Measurements from ENCODE around the gene ADIRF.

The ADIRF gene

DNA sequence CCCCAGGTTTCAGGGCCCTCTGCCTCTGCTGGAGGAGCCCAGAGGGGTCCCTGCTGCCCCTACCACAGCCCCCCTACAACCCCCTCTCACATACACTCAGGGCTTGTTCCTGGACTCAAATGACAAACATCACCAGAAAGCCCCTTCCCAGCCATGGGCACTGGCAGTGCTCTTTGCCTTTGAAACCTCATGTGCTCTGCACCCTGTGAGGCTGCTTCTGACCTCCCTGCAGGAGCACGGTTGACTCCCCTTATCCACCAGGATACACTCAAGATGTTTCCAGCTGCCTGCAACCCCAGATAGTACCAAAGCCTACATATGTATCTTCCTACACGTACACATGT is 3.5 kb upstream of the ADIRF start:
- no peak for DNase-seq (ENCODE audit: extremely low read depth, insufficient read length)
- TF ChIP-seq, protein P1, sequence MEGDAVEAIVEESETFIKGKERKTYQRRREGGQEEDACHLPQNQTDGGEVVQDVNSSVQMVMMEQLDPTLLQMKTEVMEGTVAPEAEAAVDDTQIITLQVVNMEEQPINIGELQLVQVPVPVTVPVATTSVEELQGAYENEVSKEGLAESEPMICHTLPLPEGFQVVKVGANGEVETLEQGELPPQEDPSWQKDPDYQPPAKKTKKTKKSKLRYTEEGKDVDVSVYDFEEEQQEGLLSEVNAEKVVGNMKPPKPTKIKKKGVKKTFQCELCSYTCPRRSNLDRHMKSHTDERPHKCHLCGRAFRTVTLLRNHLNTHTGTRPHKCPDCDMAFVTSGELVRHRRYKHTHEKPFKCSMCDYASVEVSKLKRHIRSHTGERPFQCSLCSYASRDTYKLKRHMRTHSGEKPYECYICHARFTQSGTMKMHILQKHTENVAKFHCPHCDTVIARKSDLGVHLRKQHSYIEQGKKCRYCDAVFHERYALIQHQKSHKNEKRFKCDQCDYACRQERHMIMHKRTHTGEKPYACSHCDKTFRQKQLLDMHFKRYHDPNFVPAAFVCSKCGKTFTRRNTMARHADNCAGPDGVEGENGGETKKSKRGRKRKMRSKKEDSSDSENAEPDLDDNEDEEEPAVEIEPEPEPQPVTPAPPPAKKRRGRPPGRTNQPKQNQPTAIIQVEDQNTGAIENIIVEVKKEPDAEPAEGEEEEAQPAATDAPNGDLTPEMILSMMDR (IDR thresholded peaks at IDR 0.05; ENCODE audit: insufficient read depth, low read length, poor library complexity, severe bottlenecking), result no peak
- Histone ChIP-seq H3K4me3 (replicated peaks; ENCODE audit: low read depth, low read length) (no peak overlapping the region), H3K27me3 (replicated peaks; ENCODE audit: control insufficient read depth, insufficient read depth, low read length) (no peaks in the 10 kb centered on the region), H3K36me3 (ENCODE audit: control insufficient read depth, insufficient read depth, low read length) (no peaks in the 10 kb centered on the region)

DNA sequence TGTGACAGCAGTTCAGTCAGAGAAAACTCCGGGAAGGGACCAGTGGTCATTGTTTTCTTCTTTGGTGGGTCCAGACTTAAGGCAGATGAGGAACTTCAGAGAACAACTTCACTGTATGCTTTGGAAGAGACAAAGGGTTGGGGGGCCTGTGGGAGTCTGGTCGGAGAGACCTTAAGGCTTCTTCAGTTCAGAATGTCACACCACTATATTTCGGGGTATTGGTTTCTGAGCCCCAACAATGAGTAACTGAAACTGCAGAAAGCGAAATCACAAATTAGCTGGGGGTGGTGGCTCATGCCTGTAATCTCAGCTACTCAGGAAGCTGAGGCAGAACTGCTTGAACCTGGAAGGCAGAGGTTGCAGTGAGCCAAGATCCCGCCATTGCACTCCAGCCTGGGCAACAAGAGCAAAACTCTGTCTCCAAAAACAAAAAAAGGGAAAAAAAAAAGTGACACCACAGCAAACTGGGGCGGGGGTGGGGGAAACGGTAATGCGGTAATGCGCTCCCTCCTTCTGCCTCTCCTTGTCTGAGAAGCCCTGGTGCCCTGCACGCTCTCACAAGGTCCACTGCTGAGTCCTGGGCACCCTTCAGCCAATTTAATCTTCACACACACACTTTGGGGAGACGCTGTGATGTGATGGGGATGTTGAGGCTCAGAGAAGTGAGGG is 2.2 kb upstream of the ADIRF start:
- H3K4me3 ChIP-seq (replicated peaks; ENCODE audit: low read depth, low read length), result no peak overlapping the region
- no peaks in the 10 kb centered on the region for H3K36me3 ChIP-seq (ENCODE audit: control insufficient read depth, insufficient read depth, low read length)
- TF ChIP-seq, protein P1 (IDR thresholded peaks at IDR 0.05; ENCODE audit: insufficient read depth, low read length, poor library complexity, severe bottlenecking), result no peak
- H3K27me3 ChIP-seq (replicated peaks; ENCODE audit: control insufficient read depth, insufficient read depth, low read length), result no peaks in the 10 kb centered on the region
- peak; percentile 52 for DNase-seq (ENCODE audit: extremely low read depth, insufficient read length)

DNA sequence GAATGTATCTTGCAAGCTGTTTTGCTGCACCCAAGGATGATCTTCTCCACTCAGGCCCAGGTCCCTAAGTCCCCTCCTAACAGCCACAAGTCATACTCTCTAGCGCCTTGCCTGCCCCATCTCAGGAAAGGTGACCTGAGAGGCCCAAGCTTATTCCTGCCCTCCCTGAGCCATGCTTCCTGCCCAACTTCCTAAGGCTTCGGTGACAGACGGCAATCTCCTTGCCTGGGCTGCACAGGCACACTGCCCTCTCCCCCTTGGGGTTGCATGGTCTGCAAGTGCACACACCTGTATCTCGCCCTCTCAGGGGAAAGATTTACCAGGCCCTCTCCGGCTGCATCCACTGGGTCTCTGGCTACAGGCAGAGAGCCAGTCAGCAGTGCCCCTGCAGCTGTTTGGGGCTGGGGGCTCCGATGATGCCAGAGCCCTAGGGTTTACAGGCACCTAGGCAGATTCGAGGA is 771 bp upstream of the ADIRF start:
- H3K27me3 ChIP-seq (replicated peaks; ENCODE audit: control insufficient read depth, insufficient read depth, low read length), result no peaks in the 10 kb centered on the region
- H3K36me3 ChIP-seq (ENCODE audit: control insufficient read depth, insufficient read depth, low read length), result no peaks in the 10 kb centered on the region
- H3K4me3 ChIP-seq (replicated peaks; ENCODE audit: low read depth, low read length), result no peak overlapping the region
- DNase-seq (ENCODE audit: extremely low read depth, insufficient read length), result peak; percentile 6
- TF ChIP-seq, protein P1 (IDR thresholded peaks at IDR 0.05; ENCODE audit: insufficient read depth, low read length, poor library complexity, severe bottlenecking), result no peak

DNA sequence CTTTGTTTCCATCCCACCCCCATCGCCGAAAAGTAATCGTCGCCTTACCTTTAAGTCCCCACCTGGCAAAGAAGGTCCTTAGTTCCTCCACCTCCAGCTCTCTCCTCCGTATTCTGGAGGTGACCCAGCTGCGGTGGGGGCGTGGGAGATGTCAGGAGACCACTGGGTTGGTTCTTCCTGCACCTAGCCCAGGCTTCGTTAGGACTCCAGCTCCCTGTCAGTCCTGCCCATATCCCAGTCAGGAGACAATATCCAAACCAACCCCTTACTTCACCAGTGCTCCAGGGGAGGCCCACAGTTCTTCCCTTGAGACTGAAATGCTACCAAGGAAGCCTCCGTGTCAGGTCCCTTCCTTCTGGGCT is 693 bp downstream of the ADIRF start:
- Histone ChIP-seq H3K4me3 (replicated peaks; ENCODE audit: low read depth, low read length) (no peak overlapping the region), H3K27me3 (replicated peaks; ENCODE audit: control insufficient read depth, insufficient read depth, low read length) (no peaks in the 10 kb centered on the region)
- no peak for DNase-seq (ENCODE audit: extremely low read depth, insufficient read length)

DNA sequence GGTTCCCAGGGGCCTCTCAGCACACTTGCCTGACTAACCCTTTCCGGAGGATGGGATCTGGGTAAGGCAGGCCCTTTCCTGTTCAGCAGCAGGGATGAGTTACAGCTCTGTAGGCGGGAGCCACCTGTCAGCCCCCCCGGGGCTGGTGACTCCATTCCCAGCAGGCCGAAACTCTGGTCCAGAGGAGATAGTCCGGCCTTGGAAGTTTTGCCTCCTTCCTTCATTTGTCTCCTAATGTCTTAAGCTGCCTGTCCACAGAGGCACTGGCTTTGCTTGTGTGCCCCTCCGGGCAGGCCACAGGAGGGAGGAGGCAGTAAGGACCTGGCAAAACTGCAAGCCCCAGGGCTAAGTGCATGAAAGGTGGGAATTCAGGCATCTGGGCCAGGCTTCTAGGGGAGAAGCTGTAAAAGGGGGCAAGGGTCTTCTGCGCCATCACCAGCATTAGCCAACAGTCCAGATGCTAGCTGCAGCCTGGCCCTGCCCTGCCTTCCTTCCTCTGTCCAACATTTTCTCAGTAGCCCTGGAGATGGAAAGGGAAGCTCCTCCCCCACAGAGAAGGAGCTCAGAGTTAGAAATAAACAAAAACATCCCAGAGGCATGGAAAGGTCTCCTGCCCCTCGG is 1.2 kb downstream of the ADIRF start:
- H3K27me3 ChIP-seq (replicated peaks; ENCODE audit: control insufficient read depth, insufficient read depth, low read length), result no peaks in the 10 kb centered on the region
- DNase-seq (ENCODE audit: extremely low read depth, insufficient read length), result peak; percentile 6
- no peaks in the 10 kb centered on the region for H3K36me3 ChIP-seq (ENCODE audit: control insufficient read depth, insufficient read depth, low read length)
- TF ChIP-seq, protein P1 (IDR thresholded peaks at IDR 0.05; ENCODE audit: insufficient read depth, low read length, poor library complexity, severe bottlenecking), result no peak
- H3K4me3 ChIP-seq (replicated peaks; ENCODE audit: low read depth, low read length), result no peak overlapping the region

More for the DNA sequence above, 693 bp downstream of the ADIRF start:
- TF ChIP-seq, protein P1 (IDR thresholded peaks at IDR 0.05; ENCODE audit: insufficient read depth, low read length, poor library complexity, severe bottlenecking), result no peak
- no peaks in the 10 kb centered on the region for H3K36me3 ChIP-seq (ENCODE audit: control insufficient read depth, insufficient read depth, low read length)

Measured in GM06990 (cell line).